BJ (cell line): ENCODE data around the gene DPP9. TPM values are rescaled to one million over a fixed set of nuclear protein-coding genes. Genes with fewer than 3 reads are reported as not detected.
A peak's percentile ranks its signal among the peaks of the same experiment; 100 is the strongest.

Experiments used
- CTCF ChIA-PET: fragments of 350-600 bp; formaldehyde crosslinking; extraction: SDS; loops from one replicate; lab custom pipeline; 2021; ENCODE audit warnings: antibody characterized with exemption, inconsistent platforms; lab: Yijun Ruan, JAX
- POLR2A ChIA-PET: fragments of 300-600 bp; sonication (Branson Sonifier 250); formaldehyde crosslinking; extraction: SDS; loops from one replicate; lab custom pipeline; 2021; ENCODE audit warnings: antibody characterized with exemption; lab: Charles Lee
- DNase-seq: peaks from one replicate; pipeline ENCODE4 v3.0.0-alpha.2; 2011; ENCODE audit warnings: low read depth
- H3K27me3 ChIP-seq: 2 replicates; pipeline ENCODE4 v1.6.0; 2011; ENCODE audit warnings: low read length; ENCODE audit not compliant: control insufficient read depth, insufficient read depth
- H3K36me3 ChIP-seq: 2 replicates; pipeline ENCODE4 v1.5.1; 2011; ENCODE audit warnings: low read length; ENCODE audit not compliant: control insufficient read depth, insufficient read depth
- H3K4me3 ChIP-seq: 2 replicates; pipeline ENCODE4 v1.5.1; 2011; ENCODE audit warnings: low read depth, mild to moderate bottlenecking, control low read depth, low read length
- polyA plus RNA-seq: library from polyadenylated mRNA; depleted of rRNA; stranded (reverse); fragments of >200 nt; gene quantifications from 2 replicates; pipeline ENCODE4 v1.2.3, GENCODE V29; 2011
- TF ChIP-seq, protein P1 (sequence below): IDR thresholded peaks from 2 replicates; pipeline ENCODE4 v1.5.1; 2011; ENCODE audit warnings: low read depth, mild to moderate bottlenecking, control low read depth, inconsistent platforms, low read length, moderate library complexity; ENCODE audit not compliant: insufficient read depth

Gene DPP9
- polyA plus RNA-seq, 1 experiment = 12.3 TPM

DNA sequence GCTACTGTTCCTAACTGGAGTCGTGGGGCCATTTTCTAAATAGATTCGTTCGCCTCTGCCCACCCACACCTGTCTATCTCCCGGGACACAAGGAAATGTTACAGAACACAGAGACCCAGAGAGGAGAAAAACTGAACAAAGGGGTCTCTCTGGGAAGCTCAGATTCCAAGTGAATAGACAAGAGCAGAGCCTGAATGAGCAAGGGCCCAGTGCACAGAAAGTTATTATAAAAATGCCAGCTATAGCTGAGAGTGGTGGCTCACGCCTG is 40.7 kb upstream of the DPP9 start:
- H3K36me3 ChIP-seq = no peaks in the 10 kb centered on the region
- DNase-seq = no peak
- CTCF ChIA-PET = interaction anchor here (0.6 to 1.3 kb wide), 2 partner anchors 20 to 27 kb away, joined by 3 read pairs; partner anchors contain the start of gene FEM1A
- no peak overlapping the region for H3K4me3 ChIP-seq
- TF ChIP-seq, protein P1, sequence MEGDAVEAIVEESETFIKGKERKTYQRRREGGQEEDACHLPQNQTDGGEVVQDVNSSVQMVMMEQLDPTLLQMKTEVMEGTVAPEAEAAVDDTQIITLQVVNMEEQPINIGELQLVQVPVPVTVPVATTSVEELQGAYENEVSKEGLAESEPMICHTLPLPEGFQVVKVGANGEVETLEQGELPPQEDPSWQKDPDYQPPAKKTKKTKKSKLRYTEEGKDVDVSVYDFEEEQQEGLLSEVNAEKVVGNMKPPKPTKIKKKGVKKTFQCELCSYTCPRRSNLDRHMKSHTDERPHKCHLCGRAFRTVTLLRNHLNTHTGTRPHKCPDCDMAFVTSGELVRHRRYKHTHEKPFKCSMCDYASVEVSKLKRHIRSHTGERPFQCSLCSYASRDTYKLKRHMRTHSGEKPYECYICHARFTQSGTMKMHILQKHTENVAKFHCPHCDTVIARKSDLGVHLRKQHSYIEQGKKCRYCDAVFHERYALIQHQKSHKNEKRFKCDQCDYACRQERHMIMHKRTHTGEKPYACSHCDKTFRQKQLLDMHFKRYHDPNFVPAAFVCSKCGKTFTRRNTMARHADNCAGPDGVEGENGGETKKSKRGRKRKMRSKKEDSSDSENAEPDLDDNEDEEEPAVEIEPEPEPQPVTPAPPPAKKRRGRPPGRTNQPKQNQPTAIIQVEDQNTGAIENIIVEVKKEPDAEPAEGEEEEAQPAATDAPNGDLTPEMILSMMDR = no peak
- POLR2A ChIA-PET = no interaction called here
- peaks cover 8% of the 10 kb centered on the region for H3K27me3 ChIP-seq

DNA sequence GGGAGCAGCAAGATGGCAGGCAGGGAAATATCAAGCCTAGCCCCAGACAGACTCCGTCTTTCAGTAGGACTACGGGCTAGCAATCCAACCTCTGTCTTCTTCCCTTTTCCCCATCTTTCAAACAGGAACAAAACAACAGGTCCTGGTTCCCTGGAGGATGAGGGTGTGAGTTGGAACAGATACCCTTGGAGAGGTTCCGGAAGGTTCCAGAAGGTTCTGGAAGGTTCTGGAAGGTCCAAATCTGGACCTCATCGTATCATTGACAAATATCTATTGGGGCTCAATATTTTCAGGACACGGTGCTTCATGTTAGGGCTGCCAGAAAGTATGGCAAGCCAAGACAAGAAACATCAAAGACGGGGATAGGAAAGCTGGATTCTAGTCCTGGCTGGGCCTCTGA is 39.4 kb upstream of the DPP9 start:
- no peak overlapping the region for H3K4me3 ChIP-seq
- H3K36me3 ChIP-seq = no peaks in the 10 kb centered on the region
- H3K27me3 ChIP-seq = peaks cover 8% of the 10 kb centered on the region
- POLR2A ChIA-PET = no interaction called here
- CTCF ChIA-PET = interaction anchor here (1.1 kb wide), 1 partner anchor 28 kb away, joined by 3 read pairs; the partner anchor contains the start of gene FEM1A
- DNase-seq = no peak
- TF ChIP-seq, protein P1 = no peak

DNA sequence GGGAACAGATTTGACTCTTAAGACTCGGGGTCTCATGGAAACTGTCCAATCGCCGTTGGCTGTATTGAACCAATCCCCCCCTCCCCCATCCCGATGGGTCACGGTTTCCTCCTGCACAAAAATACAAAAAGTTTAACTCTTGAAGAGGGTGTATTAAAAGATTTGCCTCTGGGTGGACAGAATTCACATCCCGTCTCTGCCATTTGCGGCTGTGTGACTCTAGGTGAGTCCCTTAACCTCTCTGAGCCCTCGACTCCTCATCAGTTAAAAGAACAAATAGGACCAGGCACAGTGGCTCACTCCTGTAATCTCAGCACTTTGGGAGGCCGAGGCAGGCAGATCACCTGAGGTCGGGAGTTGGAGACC is 36.6 kb upstream of the DPP9 start:
- Histone ChIP-seq H3K4me3 (no peak overlapping the region), H3K36me3 (no peaks in the 10 kb centered on the region), H3K27me3 (peaks cover 8% of the 10 kb centered on the region)
- CTCF ChIA-PET = interaction anchor here (0.5 to 1.8 kb wide), 5 partner anchors 9 to 277 kb away, joined by 3 to 9 read pairs (median 3); partner anchors contain the start of gene FEM1A
- DNase-seq = no peak
- POLR2A ChIA-PET = no interaction called here
- TF ChIP-seq, protein P1 = no peak

DNA sequence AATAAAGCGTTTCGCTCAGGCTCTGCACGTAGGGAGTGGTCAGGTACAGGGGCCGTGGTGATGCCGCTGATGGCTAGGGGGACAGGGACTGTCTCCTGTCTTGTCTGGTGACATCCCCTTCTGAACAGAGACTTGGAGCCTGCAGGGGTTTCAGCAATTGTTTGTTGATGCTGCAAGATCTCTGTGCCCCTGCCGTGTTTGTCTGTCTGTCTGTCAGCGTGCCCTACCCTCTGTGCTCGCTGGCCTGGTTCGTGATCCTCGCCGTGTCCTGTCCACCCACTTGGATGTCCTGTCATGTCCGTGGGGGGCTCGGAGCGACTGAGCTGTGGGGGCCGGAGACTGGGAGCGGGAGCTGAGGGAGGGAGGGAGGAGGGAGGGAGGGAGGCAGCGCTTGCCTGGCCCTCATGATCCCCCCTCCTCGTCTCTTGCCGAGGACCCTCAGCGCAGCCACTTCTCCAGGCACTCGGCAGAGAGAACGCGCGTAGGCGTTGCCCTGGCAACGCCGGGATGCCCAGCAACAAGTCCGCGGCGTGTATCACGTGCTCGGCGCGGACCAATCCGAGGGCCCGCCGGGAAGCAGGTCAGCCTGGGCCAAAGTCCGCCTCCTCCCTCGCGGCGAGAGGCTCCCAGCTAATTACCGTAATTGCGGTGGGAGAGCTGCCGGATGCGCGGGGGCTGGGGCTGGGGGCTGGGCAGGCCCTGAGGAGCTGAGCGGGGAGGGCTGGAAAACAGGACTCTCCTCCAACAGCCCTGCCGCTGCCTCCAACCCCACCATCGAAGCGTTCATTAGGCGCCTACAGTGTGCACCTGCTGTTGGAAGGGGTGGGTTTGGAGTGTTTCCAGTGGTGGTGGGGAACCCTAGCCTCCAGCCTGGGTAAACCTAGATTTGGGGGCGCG is 36.0 kb upstream of the DPP9 start:
- H3K36me3 ChIP-seq = no peaks in the 10 kb centered on the region
- TF ChIP-seq, protein P1 = no peak
- ChIA-PET POLR2A (no interaction called here), CTCF (interaction anchor here (0.5 to 1.8 kb wide), 3 partner anchors 27 to 276 kb away, joined by 3 to 9 read pairs (median 4); partner anchors contain the start of gene FEM1A)
- peak overlapping the region; percentile 37 for H3K4me3 ChIP-seq
- DNase-seq = peak; percentile 31
- peaks cover 8% of the 10 kb centered on the region for H3K27me3 ChIP-seq

DNA sequence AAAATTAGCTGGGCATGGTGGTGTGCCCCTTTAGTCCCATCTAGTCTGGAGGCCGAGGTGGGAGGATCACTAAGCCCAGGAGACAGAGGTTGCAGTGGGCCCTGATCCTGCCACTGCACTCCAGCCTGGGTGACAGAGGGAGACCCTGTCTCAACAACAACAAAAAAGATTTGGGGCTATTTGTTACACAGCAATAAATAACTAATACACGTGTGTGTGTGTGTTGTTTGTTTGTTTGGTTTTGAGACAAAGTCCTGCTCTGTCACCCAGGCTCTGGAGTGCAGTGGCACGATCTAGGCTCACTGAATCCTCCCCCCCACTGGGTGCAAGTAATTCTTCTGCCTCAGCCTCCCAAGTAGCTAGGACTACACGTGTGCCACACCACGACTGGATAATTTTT is 35.0 kb upstream of the DPP9 start:
- TF ChIP-seq, protein P1 = no peak
- CTCF ChIA-PET = no interaction called here
- H3K4me3 ChIP-seq = no peak overlapping the region
- DNase-seq = no peak
- H3K27me3 ChIP-seq = peaks cover 3% of the 10 kb centered on the region; the same call in 1 of the 2 replicates
- POLR2A ChIA-PET = no interaction called here
- no peaks in the 10 kb centered on the region for H3K36me3 ChIP-seq
